Globus pallidus (tissue), 1 donor: Measurements from ENCODE around the gene PMM2.
"Not testable (repeated sequence)": the region's sequence is repeated elsewhere in the genome, so short reads cannot be mapped to it uniquely, and the experiment has no call there.

Experiments
- DNase-seq: peaks from one replicate; pipeline ENCODE4 v3.0.0-alpha.2; 2015; ENCODE audit warnings: low spot score

The PMM2 gene

GRCh38 chr16:8867216-8867931 lies 69.7 kb downstream of the PMM2 start:
- peak; percentile 58 for DNase-seq

GRCh38 chr16:8867932-8868415 lies 70.3 kb downstream of the PMM2 start:
- no peak for DNase-seq

GRCh38 chr16:8868416-8869211 lies 71.0 kb downstream of the PMM2 start, which contains the start of gene CARHSP1:
Gene CARHSP1, minus strand, starts transcription at chr16:8869006. Its CDS starts 9,678 bp downstream, at chr16:8859328.
- DNase-seq = peak; percentile 92

- DNase-seq = no peak
Observed at GRCh38 chr16:8869212-8869987, 71.8 kb downstream of the PMM2 start.

GRCh38 chr16:8869988-8870241 lies 72.3 kb downstream of the PMM2 start:
- not testable (repeated sequence) for DNase-seq

GRCh38 chr16:8872071-8872470 lies 74.4 kb downstream of the PMM2 start:
- DNase-seq = no peak

GRCh38 chr16:8872967-8873865 lies 75.6 kb downstream of the PMM2 start:
- no peak for DNase-seq

- DNase-seq = not testable (repeated sequence)
Observed at GRCh38 chr16:8873866-8874195, 76.2 kb downstream of the PMM2 start.

- no peak for DNase-seq
Observed at GRCh38 chr16:8874388-8874787, 76.7 kb downstream of the PMM2 start.

- DNase-seq = not testable (repeated sequence)
Observed at GRCh38 chr16:8875317-8875716, 77.7 kb downstream of the PMM2 start.

GRCh38 chr16:8877894-8878522 lies 80.4 kb downstream of the PMM2 start:
- no peak for DNase-seq

GRCh38 chr16:8878523-8878911 lies 80.9 kb downstream of the PMM2 start:
- no peak for DNase-seq

- DNase-seq = no peak
Observed at GRCh38 chr16:8880839-8881510, 83.3 kb downstream of the PMM2 start.

- no peak for DNase-seq
Observed at GRCh38 chr16:8882041-8882617, 84.5 kb downstream of the PMM2 start, which contains the start of gene LITAFD. Gene LITAFD, plus strand, starts transcription at chr16:8882351. Its CDS starts 2,005 bp downstream, at chr16:8884356.

GRCh38 chr16:8882725-8883377 lies 85.2 kb downstream of the PMM2 start:
- DNase-seq = no peak

- DNase-seq = no peak
Observed at GRCh38 chr16:8885674-8886592, 88.3 kb downstream of the PMM2 start.

- DNase-seq = no peak
Observed at GRCh38 chr16:8886593-8887430, 89.2 kb downstream of the PMM2 start.

- DNase-seq = no peak
Observed at GRCh38 chr16:8887431-8887765, 89.8 kb downstream of the PMM2 start.
